Panc1 (cell line): ENCODE data around the gene LYRM4. TPM values are rescaled to one million over a fixed set of nuclear protein-coding genes. Genes with fewer than 3 reads are reported as not detected.
A peak's percentile ranks its signal among the peaks of the same experiment; 100 is the strongest.

Experiments
- ATAC-seq: fragments of 200-7000 bp; cut with Tn5 transposase; 2 replicates; pipeline ENCODE4 v1.9.1; 2020; ENCODE audit warnings: mild to moderate bottlenecking, moderate library complexity
- BruUV-seq: library from RNA; stranded (reverse); fragments of 400-500 nt; replicated peaks from 2 replicates; lab custom pipeline; 2021; lab: Mats Ljungman, UMichigan
- CTCF ChIA-PET: fragments of 300-600 bp; sonication (Branson Sonifier 250); formaldehyde crosslinking; loops from one replicate; lab custom pipeline; 2022; ENCODE audit warnings: antibody characterized with exemption; lab: Charles Lee
- POLR2A ChIA-PET: fragments of 300-600 bp; sonication (Branson Sonifier 250); formaldehyde crosslinking; loops from one replicate; lab custom pipeline; 2022; ENCODE audit warnings: antibody characterized with exemption; lab: Charles Lee
- DNase-seq: peaks from one replicate; pipeline ENCODE4 v3.0.0-alpha.2; 2010; ENCODE audit warnings: low read depth, low spot score
- H3K27ac ChIP-seq: 2 replicates; pipeline ENCODE4 v1.5.1; 2011; ENCODE audit warnings: mild to moderate bottlenecking, low read length, inconsistent platforms
- H3K27me3 ChIP-seq: fragments of 200-500 bp; sonication (Bioruptor generic); 2 replicates; pipeline ENCODE4 v1.6.0; 2014; ENCODE audit warnings: low read length, inconsistent platforms; ENCODE audit not compliant: control insufficient read depth, insufficient read depth
- H3K36me3 ChIP-seq: fragments of 200-500 bp; sonication (Bioruptor generic); 2 replicates; pipeline ENCODE4 v1.5.1; 2014; ENCODE audit warnings: inconsistent platforms, mild to moderate bottlenecking, low read length, moderate library complexity; ENCODE audit not compliant: control insufficient read depth, insufficient read depth
- H3K4me1 ChIP-seq: 2 replicates; pipeline ENCODE4 v1.5.1; 2011; ENCODE audit warnings: inconsistent platforms, mild to moderate bottlenecking, low read length, moderate library complexity; ENCODE audit not compliant: control insufficient read depth, insufficient read depth
- H3K4me3 ChIP-seq, 2 experiments: 2 replicates each; pipeline ENCODE4 v1.5.1; 2011 to 2012; ENCODE audit warnings: low read depth in 2 of 2, low read length in 2 of 2, mild to moderate bottlenecking in 2 of 2, inconsistent platforms in 1 of 2, moderate library complexity in 1 of 2
- H3K9me3 ChIP-seq: fragments of 200-500 bp; sonication (Bioruptor generic); 2 replicates; pipeline ENCODE4 v1.5.1; 2014; ENCODE audit warnings: low read depth, mild to moderate bottlenecking, inconsistent platforms, low read length, moderate library complexity; ENCODE audit not compliant: control insufficient read depth, insufficient read depth
- POLR2AphosphoS5 ChIP-seq: IDR thresholded peaks from 2 replicates; pipeline ENCODE4 v1.6.1; 2012; ENCODE audit warnings: mild to moderate bottlenecking, low read depth, low read length, moderate library complexity
- SIN3A ChIP-seq: IDR thresholded peaks from 2 replicates; pipeline ENCODE4 v1.6.1; 2012; ENCODE audit warnings: low read depth, mild to moderate bottlenecking, low read length, moderate library complexity, borderline replicate concordance; ENCODE audit not compliant: insufficient read depth
- TCF7L2 ChIP-seq: IDR thresholded peaks from 2 replicates; pipeline ENCODE4 v1.6.1; 2011; ENCODE audit warnings: mild to moderate bottlenecking, low read depth, low read length, inconsistent platforms
- in situ Hi-C: cut with HindIII; loops from 2 replicates; pipeline ENCODE4 v1.10.0; 2016; ENCODE audit warnings: low sequenced_read_pairs, low pct_unique_long_range_greater_than_20kb
- intact Hi-C: fragments of 100-400 bp; cut with micrococcal nuclease; formaldehyde crosslinking; loops from one replicate; pipeline ENCODE4 v1.10.0; 2022; ENCODE audit not compliant: unreplicated experiment
- total RNA-seq: library from RNA; stranded (reverse); gene quantifications from one replicate; pipeline ENCODE4 v1.2.1, GENCODE V29; 2021; ENCODE audit not compliant: unreplicated experiment
- TF ChIP-seq, protein P1 (sequence below), 2 experiments: IDR thresholded peaks; 2 replicates each; pipeline ENCODE4 v1.6.1; 2011 to 2012; ENCODE audit warnings: low read depth in 2 of 2, control low read depth in 1 of 2, low read length in 1 of 2, mild to moderate bottlenecking in 1 of 2, moderate library complexity in 1 of 2; ENCODE audit not compliant: insufficient read depth in 1 of 2
- TF ChIP-seq, protein P2 (sequence below): fragments of 450-650 bp; IDR thresholded peaks from 2 replicates; pipeline ENCODE4 v1.5.1; 2017; ENCODE audit warnings: mild to moderate bottlenecking

Gene LYRM4
- total RNA-seq, 1 experiment from 2014 or later = 27.4 TPM

DNA sequence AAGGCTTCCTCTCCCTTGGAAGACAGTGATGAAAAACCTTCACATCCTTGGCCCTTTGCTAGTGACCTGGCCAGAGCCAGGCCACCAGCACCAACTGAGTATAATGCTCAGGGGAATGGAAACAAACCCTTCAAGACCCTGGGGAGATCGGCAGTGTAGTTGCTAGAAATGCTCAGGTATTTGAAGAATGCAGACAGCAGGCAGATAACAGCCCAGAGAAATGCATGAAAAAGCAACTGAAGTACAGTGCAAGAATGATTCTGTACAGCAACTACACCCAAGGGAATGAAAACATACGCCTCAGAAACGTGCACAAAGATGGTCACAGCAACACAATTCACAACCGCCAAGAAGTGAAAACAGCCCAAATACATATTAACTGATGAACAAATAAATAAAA is 134.5 kb downstream of the LYRM4 start:
- H3K4me1 ChIP-seq = no peaks in the 10 kb centered on the region
- no peaks in the 10 kb centered on the region for H3K27me3 ChIP-seq
- no peaks in the 10 kb centered on the region for H3K9me3 ChIP-seq
- TF ChIP-seq POLR2AphosphoS5 = no peak
- no peak overlapping the region for H3K4me3 ChIP-seq
- ATAC-seq = no peak
- H3K36me3 ChIP-seq = no peaks in the 10 kb centered on the region
- no peak for DNase-seq
- ChIA-PET CTCF (no interaction called here), POLR2A (no interaction called here)
- no peak overlapping the region for H3K27ac ChIP-seq
- intact Hi-C loops = no loop called here
- in situ Hi-C loops = no loop called here
- BruUV-seq = no TSS peak

DNA sequence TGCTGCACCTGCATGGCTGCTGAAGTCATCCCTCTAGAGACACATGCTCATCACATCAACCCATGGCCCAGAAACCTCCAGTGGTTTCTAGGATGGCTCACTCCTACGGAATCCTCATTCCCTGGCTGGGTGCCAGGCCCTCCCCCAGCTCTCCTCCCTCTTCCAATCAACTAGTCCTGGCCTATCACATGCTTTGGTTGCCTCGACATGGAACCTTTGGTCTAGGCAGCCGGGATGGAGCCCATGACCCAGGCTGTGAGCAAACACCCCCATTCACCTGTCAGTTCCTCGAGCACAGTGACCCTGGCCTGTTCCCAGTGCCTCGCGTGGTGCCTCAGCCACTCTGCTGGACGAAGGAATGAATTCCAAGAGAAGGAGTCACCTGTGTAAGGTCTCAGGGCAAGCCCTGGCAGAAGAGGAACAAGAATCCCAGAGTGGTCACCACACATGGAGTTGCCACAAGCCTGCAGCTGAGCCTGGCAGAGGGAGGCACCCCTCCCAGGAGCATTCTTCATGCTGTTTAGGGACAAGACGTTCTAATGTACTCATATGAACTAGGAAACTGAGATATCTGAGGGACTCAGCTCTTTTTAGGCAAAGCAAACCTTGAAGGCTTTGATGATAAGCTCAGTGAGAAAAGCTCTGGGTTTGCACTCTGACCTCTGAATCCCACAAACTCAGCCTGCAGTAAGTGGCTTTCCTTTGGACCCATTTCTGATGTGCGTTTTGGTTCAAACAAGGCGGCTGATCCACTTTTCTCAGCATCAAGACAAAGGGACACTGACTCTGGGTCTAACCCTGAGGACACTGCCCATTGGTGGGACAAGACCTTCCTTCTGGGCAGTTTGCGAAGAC is 135.4 kb downstream of the LYRM4 start:
- ATAC-seq (peak; percentile 39), DNase-seq (no peak)
- intact Hi-C loops (no loop called here), in situ Hi-C loops (no loop called here)
- no peaks in the 10 kb centered on the region for H3K9me3 ChIP-seq
- H3K4me1 ChIP-seq = no peaks in the 10 kb centered on the region
- no peak overlapping the region for H3K4me3 ChIP-seq
- ChIA-PET CTCF (no interaction called here), POLR2A (no interaction called here)
- no peak overlapping the region for H3K27ac ChIP-seq
- H3K27me3 ChIP-seq = no peaks in the 10 kb centered on the region
- H3K36me3 ChIP-seq = no peaks in the 10 kb centered on the region
- TF ChIP-seq TCF7L2 (no peak), POLR2AphosphoS5 (no peak), SIN3A (no peak)
- TF ChIP-seq, protein P1, sequence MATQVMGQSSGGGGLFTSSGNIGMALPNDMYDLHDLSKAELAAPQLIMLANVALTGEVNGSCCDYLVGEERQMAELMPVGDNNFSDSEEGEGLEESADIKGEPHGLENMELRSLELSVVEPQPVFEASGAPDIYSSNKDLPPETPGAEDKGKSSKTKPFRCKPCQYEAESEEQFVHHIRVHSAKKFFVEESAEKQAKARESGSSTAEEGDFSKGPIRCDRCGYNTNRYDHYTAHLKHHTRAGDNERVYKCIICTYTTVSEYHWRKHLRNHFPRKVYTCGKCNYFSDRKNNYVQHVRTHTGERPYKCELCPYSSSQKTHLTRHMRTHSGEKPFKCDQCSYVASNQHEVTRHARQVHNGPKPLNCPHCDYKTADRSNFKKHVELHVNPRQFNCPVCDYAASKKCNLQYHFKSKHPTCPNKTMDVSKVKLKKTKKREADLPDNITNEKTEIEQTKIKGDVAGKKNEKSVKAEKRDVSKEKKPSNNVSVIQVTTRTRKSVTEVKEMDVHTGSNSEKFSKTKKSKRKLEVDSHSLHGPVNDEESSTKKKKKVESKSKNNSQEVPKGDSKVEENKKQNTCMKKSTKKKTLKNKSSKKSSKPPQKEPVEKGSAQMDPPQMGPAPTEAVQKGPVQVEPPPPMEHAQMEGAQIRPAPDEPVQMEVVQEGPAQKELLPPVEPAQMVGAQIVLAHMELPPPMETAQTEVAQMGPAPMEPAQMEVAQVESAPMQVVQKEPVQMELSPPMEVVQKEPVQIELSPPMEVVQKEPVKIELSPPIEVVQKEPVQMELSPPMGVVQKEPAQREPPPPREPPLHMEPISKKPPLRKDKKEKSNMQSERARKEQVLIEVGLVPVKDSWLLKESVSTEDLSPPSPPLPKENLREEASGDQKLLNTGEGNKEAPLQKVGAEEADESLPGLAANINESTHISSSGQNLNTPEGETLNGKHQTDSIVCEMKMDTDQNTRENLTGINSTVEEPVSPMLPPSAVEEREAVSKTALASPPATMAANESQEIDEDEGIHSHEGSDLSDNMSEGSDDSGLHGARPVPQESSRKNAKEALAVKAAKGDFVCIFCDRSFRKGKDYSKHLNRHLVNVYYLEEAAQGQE (IDR thresholded peaks at IDR 0.05; ENCODE audit: insufficient read depth in 1 of 2, low read depth in 2 of 2, low read length in 1 of 2) = no peak
- TF ChIP-seq, protein P2, sequence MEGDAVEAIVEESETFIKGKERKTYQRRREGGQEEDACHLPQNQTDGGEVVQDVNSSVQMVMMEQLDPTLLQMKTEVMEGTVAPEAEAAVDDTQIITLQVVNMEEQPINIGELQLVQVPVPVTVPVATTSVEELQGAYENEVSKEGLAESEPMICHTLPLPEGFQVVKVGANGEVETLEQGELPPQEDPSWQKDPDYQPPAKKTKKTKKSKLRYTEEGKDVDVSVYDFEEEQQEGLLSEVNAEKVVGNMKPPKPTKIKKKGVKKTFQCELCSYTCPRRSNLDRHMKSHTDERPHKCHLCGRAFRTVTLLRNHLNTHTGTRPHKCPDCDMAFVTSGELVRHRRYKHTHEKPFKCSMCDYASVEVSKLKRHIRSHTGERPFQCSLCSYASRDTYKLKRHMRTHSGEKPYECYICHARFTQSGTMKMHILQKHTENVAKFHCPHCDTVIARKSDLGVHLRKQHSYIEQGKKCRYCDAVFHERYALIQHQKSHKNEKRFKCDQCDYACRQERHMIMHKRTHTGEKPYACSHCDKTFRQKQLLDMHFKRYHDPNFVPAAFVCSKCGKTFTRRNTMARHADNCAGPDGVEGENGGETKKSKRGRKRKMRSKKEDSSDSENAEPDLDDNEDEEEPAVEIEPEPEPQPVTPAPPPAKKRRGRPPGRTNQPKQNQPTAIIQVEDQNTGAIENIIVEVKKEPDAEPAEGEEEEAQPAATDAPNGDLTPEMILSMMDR = no peak
- no TSS peak for BruUV-seq

DNA sequence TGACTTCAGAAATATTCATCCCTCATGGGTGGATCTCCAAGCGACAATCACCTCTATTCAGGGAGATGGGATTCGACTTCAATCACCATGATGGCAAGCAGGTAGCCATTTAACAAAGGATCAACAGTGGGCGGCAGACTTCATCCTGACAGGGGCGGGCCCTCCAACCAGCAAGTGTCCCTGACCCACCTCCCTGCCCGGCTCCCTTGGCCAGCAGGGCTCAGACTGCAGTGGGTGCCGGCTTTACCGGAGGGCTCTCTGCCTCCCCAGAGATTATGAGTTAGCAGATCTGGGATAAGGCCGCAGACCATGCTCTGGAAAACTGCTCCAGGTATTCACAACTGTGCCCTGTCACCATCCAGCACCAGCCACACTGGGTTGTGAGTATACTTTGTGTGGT is 136.2 kb downstream of the LYRM4 start:
- no peak for ATAC-seq
- H3K27ac ChIP-seq = no peak overlapping the region
- CTCF ChIA-PET = no interaction called here
- no peaks in the 10 kb centered on the region for H3K27me3 ChIP-seq
- intact Hi-C loops (no loop called here), in situ Hi-C loops (no loop called here)
- no TSS peak for BruUV-seq
- no peaks in the 10 kb centered on the region for H3K4me1 ChIP-seq
- POLR2A ChIA-PET = no interaction called here
- DNase-seq = no peak
- no peaks in the 10 kb centered on the region for H3K36me3 ChIP-seq
- TF ChIP-seq TCF7L2 = no peak
- TF ChIP-seq, protein P1 (IDR thresholded peaks at IDR 0.05; ENCODE audit: insufficient read depth in 1 of 2, low read depth in 2 of 2, low read length in 1 of 2) = no peak
- TF ChIP-seq SIN3A = no peak
- TF ChIP-seq POLR2AphosphoS5 = no peak
- TF ChIP-seq, protein P2 = no peak
- H3K4me3 ChIP-seq = no peak overlapping the region
- H3K9me3 ChIP-seq = no peaks in the 10 kb centered on the region
